H9 (cell line): ENCODE measurements around the gene LAMB4. TPM values are rescaled to one million over a fixed set of nuclear protein-coding genes. Genes with fewer than 3 reads are reported as not detected.

Experiments used
- DNase-seq: peaks from one replicate; pipeline ENCODE4 v3.0.0-alpha.2; 2017
- H2AFZ ChIP-seq: one replicate; pipeline ENCODE4 v1.6.1; 2013; ENCODE audit warnings: mild to moderate bottlenecking, low read length, control low read depth, moderate library complexity
- H2AK5ac ChIP-seq: 2 replicates; pipeline ENCODE4 v1.6.1; 2013; ENCODE audit warnings: low read length, control low read depth, mixed read lengths; ENCODE audit not compliant: insufficient read length
- H2BK120ac ChIP-seq: one replicate; pipeline ENCODE4 v1.6.1; 2013; ENCODE audit warnings: low read depth, mild to moderate bottlenecking, low read length, control low read depth, inconsistent platforms; ENCODE audit not compliant: poor library complexity, severe bottlenecking
- H2BK12ac ChIP-seq: 2 replicates; pipeline ENCODE4 v1.6.1; 2013; ENCODE audit warnings: low read length, control low read depth, mixed read lengths, low read depth; ENCODE audit not compliant: insufficient read length
- H2BK15ac ChIP-seq: 2 replicates; pipeline ENCODE4 v1.6.1; 2013; ENCODE audit warnings: low read depth, low read length, control low read depth
- H2BK20ac ChIP-seq: one replicate; pipeline ENCODE4 v1.6.1; 2013; ENCODE audit warnings: low read depth, mild to moderate bottlenecking, low read length, control low read depth, inconsistent platforms; ENCODE audit not compliant: poor library complexity, severe bottlenecking
- H2BK5ac ChIP-seq: 2 replicates; pipeline ENCODE4 v1.6.1; 2013; ENCODE audit warnings: low read length, control low read depth, mixed read lengths; ENCODE audit not compliant: insufficient read length
- H3K14ac ChIP-seq: 2 replicates; pipeline ENCODE4 v1.6.1; 2013; ENCODE audit warnings: low read length, control low read depth; ENCODE audit not compliant: insufficient read depth
- H3K18ac ChIP-seq: 2 replicates; pipeline ENCODE4 v1.6.1; 2013; ENCODE audit warnings: low read depth, mild to moderate bottlenecking, mixed read lengths, low read length, control low read depth; ENCODE audit not compliant: insufficient read length
- H3K23ac ChIP-seq: 2 replicates; pipeline ENCODE4 v1.6.1; 2013; ENCODE audit warnings: low read length, control low read depth, mixed read lengths, low read depth; ENCODE audit not compliant: insufficient read length
- H3K23me2 ChIP-seq: 2 replicates; pipeline ENCODE4 v1.6.1; 2013; ENCODE audit warnings: low read depth, mild to moderate bottlenecking, mixed read lengths, low read length, control low read depth; ENCODE audit not compliant: insufficient read length, poor library complexity, severe bottlenecking
- H3K27ac ChIP-seq: 2 replicates; pipeline ENCODE4 v1.5.1; 2013; ENCODE audit warnings: low read length, control low read depth, mixed read lengths, low read depth; ENCODE audit not compliant: insufficient read length
- H3K27me3 ChIP-seq: 2 replicates; pipeline ENCODE4 v1.6.1; 2013; ENCODE audit warnings: low read length, control low read depth, inconsistent platforms; ENCODE audit not compliant: insufficient read depth
- H3K4ac ChIP-seq: 2 replicates; pipeline ENCODE4 v1.6.1; 2013; ENCODE audit warnings: low read depth, mild to moderate bottlenecking, control low read depth, inconsistent platforms, low read length, moderate library complexity
- H3K4me1 ChIP-seq: 2 replicates; pipeline ENCODE4 v1.6.1; 2013; ENCODE audit warnings: low read length, control low read depth, inconsistent platforms; ENCODE audit not compliant: insufficient read depth
- H3K4me2 ChIP-seq: 2 replicates; pipeline ENCODE4 v1.6.1; 2013; ENCODE audit warnings: low read length, control low read depth, mixed read lengths; ENCODE audit not compliant: insufficient read length, insufficient read depth
- H3K56ac ChIP-seq: 2 replicates; pipeline ENCODE4 v1.6.1; 2013; ENCODE audit warnings: low read depth, mild to moderate bottlenecking, mixed read lengths, low read length, control low read depth; ENCODE audit not compliant: insufficient read length
- H3K79me1 ChIP-seq: 2 replicates; pipeline ENCODE4 v1.6.1; 2013; ENCODE audit warnings: low read depth, mild to moderate bottlenecking, moderate library complexity, low read length, control low read depth, inconsistent platforms; ENCODE audit not compliant: insufficient read depth, poor library complexity, severe bottlenecking
- H3K79me2 ChIP-seq: 2 replicates; pipeline ENCODE4 v1.6.1; 2013; ENCODE audit warnings: low read length, control low read depth, inconsistent platforms; ENCODE audit not compliant: insufficient read depth
- H3K9ac ChIP-seq: 2 replicates; pipeline ENCODE4 v1.6.1; 2013; ENCODE audit warnings: low read length, control low read depth, mixed read lengths; ENCODE audit not compliant: insufficient read length; ENCODE audit errors: extremely low read depth
- H3K9me3 ChIP-seq: one replicate; pipeline ENCODE4 v1.6.1; 2013; ENCODE audit warnings: low read depth, low read length, inconsistent platforms; ENCODE audit not compliant: control insufficient read depth
- H3T11ph ChIP-seq: one replicate; pipeline ENCODE4 v1.6.1; 2013; ENCODE audit warnings: mild to moderate bottlenecking, low read length, control low read depth, inconsistent platforms
- H4K20me1 ChIP-seq: one replicate; pipeline ENCODE4 v1.6.1; 2013; ENCODE audit not compliant: control insufficient read depth, insufficient read length, insufficient read depth
- H4K5ac ChIP-seq: 2 replicates; pipeline ENCODE4 v1.6.1; 2013; ENCODE audit warnings: low read depth, mild to moderate bottlenecking, mixed read lengths, low read length, control low read depth; ENCODE audit not compliant: insufficient read length
- H4K8ac ChIP-seq: replicated peaks from 2 replicates; pipeline ENCODE4 v1.6.1; 2013; ENCODE audit warnings: low read length, control low read depth, mixed read lengths, low read depth; ENCODE audit not compliant: insufficient read length
- H4K91ac ChIP-seq: 2 replicates; pipeline ENCODE4 v1.6.1; 2013; ENCODE audit warnings: low read depth, mild to moderate bottlenecking, moderate library complexity, mixed read lengths, low read length, control low read depth; ENCODE audit not compliant: insufficient read length
- H3K27ac Mint-ChIP-seq, 3 experiments: 2 replicates in 2 of 3; 3 replicates in 1 of 3; pipeline ENCODE4 v1.8.0; 2020 to 2021; ENCODE audit warnings: mixed read lengths in 3 of 3, mild to moderate bottlenecking in 1 of 3, moderate library complexity in 1 of 3
- H3K27me3 Mint-ChIP-seq: 2 replicates; pipeline ENCODE4 v1.8.0; 2021; ENCODE audit warnings: low read depth, mild to moderate bottlenecking, moderate library complexity, mixed read lengths
- H3K36me3 Mint-ChIP-seq, 3 experiments: 2 replicates in 2 of 3; 3 replicates in 1 of 3; pipeline ENCODE4 v1.8.0; 2020 to 2021; ENCODE audit warnings: low read depth in 3 of 3, mixed read lengths in 3 of 3; ENCODE audit not compliant: insufficient read depth in 1 of 3
- H3K4me1 Mint-ChIP-seq, 2 experiments: 2 replicates each; pipeline ENCODE4 v1.8.0; 2020; ENCODE audit warnings: mixed read lengths in 2 of 2
- H3K4me3 Mint-ChIP-seq, 2 experiments: 2 replicates in 1 of 2; 3 replicates in 1 of 2; pipeline ENCODE4 v1.8.0; 2020 to 2021; ENCODE audit warnings: mild to moderate bottlenecking in 2 of 2, mixed read lengths in 2 of 2, moderate library complexity in 1 of 2
- H3K9me3 Mint-ChIP-seq, 2 experiments: 2 replicates in 1 of 2; 3 replicates in 1 of 2; pipeline ENCODE4 v1.8.0; 2020; ENCODE audit warnings: mild to moderate bottlenecking in 2 of 2, mixed read lengths in 2 of 2, moderate library complexity in 1 of 2
- WGBS: extraction: QIAGEN DNeasy Blood & Tissue Kit; methylation state at CpG from one replicate; pipeline ENCODE4 v1.1.7; 2013; ENCODE audit warnings: missing lambda C conversion rate, low lambda C conversion rate, mixed read lengths; ENCODE audit not compliant: insufficient read length; ENCODE audit errors: extremely low coverage; 5-methylcytosine and 5-hydroxymethylcytosine counted together
- total RNA-seq: library from RNA; stranded (reverse); gene quantifications from 2 replicates; pipeline ENCODE4 v1.2.1, GENCODE V29; 2021
- TF ChIP-seq, protein P1 (sequence below): fragments of 200-600 bp; sonication (generic); conservative IDR thresholded peaks from 3 replicates; pipeline ENCODE4 v1.8.0; 2021; ENCODE audit warnings: antibody characterized with exemption, mild to moderate bottlenecking

Gene LAMB4
- total RNA-seq, 1 experiment from 2014 or later = not detected

DNA sequence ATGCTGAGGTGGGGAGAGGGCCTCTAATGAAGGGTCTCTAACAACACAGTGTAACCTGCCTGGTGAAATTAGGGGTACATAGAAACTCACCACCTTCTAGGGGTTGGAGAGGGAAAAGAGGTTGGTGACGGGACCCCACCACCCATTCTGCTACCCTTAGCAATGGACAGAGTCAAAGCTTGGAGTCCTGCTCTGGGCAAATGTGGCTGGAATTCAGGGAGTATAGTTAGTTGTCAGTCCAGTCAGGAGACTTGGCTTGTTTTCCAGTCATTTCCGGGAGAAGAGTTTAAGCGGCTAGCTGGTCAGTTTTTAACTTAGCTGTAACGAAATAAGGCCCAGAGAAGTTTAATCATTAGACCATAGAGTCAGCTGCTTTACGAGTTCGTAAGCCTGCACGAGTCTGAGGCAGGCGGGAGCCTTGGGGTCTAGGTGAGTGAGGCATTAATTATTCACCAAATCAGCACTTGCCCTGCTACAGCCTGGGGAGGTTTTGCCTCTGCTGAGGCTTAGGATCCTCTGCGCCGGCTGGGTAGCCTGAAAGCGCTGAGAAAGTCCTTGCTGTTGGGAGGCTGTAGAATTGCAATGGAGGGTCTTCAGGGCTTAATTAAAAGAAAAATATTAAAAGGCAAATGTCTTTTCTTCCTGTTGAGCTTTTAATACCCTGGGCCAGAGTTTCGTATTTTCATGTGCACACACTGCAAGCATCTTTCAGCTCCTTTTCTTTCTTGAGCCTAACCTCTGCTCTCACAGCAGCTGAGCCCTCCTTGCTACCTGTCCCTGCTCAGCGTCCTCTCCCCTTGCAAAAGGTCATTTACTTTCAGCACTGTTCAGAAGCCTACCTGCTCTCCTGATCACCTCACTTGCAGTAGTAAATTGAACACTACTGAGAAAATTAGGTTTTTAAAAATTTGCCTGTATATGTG, 125.7 kb downstream of the LAMB4 start:
- no peak overlapping the region for H3K18ac ChIP-seq
- peaks cover 16% of the 10 kb centered on the region for H3K23me2 ChIP-seq
- peak overlapping the region; percentile 79 for H3K4me2 ChIP-seq
- no peaks in the 10 kb centered on the region for H3K79me2 ChIP-seq
- Mint-ChIP-seq H3K27me3 (peaks cover 79% of the 10 kb centered on the region), H3K4me3 (peak overlapping the region; percentile 82 to 88), H3K36me3 (peaks cover 0 to 5% (median 4%) of the 10 kb centered on the region in 3 experiments; a peak in 4 of 7 replicates), H3K4me1 (peaks cover 24 to 25% of the 10 kb centered on the region in 2 experiments), H3K9me3 (no peaks in the 10 kb centered on the region; a peak in 2 of 5 replicates), H3K27ac (no peak overlapping the region)
- H4K20me1 ChIP-seq = no peaks in the 10 kb centered on the region
- H2BK15ac ChIP-seq = no peak overlapping the region
- H4K8ac ChIP-seq = no peak overlapping the region
- H3K14ac ChIP-seq = no peak overlapping the region
- TF ChIP-seq, protein P1, sequence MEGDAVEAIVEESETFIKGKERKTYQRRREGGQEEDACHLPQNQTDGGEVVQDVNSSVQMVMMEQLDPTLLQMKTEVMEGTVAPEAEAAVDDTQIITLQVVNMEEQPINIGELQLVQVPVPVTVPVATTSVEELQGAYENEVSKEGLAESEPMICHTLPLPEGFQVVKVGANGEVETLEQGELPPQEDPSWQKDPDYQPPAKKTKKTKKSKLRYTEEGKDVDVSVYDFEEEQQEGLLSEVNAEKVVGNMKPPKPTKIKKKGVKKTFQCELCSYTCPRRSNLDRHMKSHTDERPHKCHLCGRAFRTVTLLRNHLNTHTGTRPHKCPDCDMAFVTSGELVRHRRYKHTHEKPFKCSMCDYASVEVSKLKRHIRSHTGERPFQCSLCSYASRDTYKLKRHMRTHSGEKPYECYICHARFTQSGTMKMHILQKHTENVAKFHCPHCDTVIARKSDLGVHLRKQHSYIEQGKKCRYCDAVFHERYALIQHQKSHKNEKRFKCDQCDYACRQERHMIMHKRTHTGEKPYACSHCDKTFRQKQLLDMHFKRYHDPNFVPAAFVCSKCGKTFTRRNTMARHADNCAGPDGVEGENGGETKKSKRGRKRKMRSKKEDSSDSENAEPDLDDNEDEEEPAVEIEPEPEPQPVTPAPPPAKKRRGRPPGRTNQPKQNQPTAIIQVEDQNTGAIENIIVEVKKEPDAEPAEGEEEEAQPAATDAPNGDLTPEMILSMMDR = no peak
- no peak overlapping the region for H2BK12ac ChIP-seq
- no peak overlapping the region for H2AK5ac ChIP-seq
- no peak overlapping the region for H2BK20ac ChIP-seq
- no peak overlapping the region for H3K9ac ChIP-seq
- H3K27me3 ChIP-seq = peaks cover 51% of the 10 kb centered on the region
- no CpG with 5 or more reads among the region's 13 CpGs for WGBS
- H3K27ac ChIP-seq = no peak overlapping the region
- H3K79me1 ChIP-seq = no peaks in the 10 kb centered on the region
- H4K91ac ChIP-seq = no peak overlapping the region
- H3K56ac ChIP-seq = no peak overlapping the region
- H2BK120ac ChIP-seq = no peak overlapping the region
- no peaks in the 10 kb centered on the region for H3K9me3 ChIP-seq
- no peak overlapping the region for H2BK5ac ChIP-seq
- H3K4ac ChIP-seq = no peak overlapping the region
- peak; percentile 45 for DNase-seq
- H3T11ph ChIP-seq = no peak overlapping the region
- no peak overlapping the region for H4K5ac ChIP-seq
- H3K4me1 ChIP-seq = no peaks in the 10 kb centered on the region; the same call in 1 of the 2 replicates
- no peak overlapping the region for H3K23ac ChIP-seq
- no peak overlapping the region for H2AFZ ChIP-seq
